Measurements from ENCODE around the gene AHDC1. TPM values are rescaled to one million over a fixed set of nuclear protein-coding genes. Genes with fewer than 3 reads are reported as not detected.

The AHDC1 gene
- total and polyA plus RNA-seq, 2 of the 13 experiments (the other 11 are each of a cell fraction or from before 2014, with no cell fraction given): 1.0 to 2.7 TPM

GRCh38 chr1:27527890-27528817 is 75.8 kb downstream of the AHDC1 start (continued):
- TF ChIP-seq NKX3-1 (CRISPR knock-in tag; IDR thresholded peaks at IDR 0.05) (no peak), KDM5A (IDR thresholded peaks at IDR 0.05; ENCODE audit: borderline replicate concordance, low read length) (no peak), KLF9 (CRISPR knock-in tag; IDR thresholded peaks at IDR 0.05; ENCODE audit: low read depth) (no peak), HOMEZ (CRISPR knock-in tag; IDR thresholded peaks at IDR 0.05; ENCODE audit: low read depth) (no peak), ZNF570 (CRISPR knock-in tag; IDR thresholded peaks at IDR 0.05; ENCODE audit: borderline replicate concordance) (no peak), DBP (CRISPR knock-in tag; IDR thresholded peaks at IDR 0.05; ENCODE audit: not compliant biosample characterization) (no peak), ZHX2 (IDR thresholded peaks at IDR 0.05; ENCODE audit: low read depth) (no peak), ZHX2 (CRISPR knock-in tag; IDR thresholded peaks at IDR 0.05; ENCODE audit: borderline replicate concordance) (no peak), ZNF563 (CRISPR knock-in tag; IDR thresholded peaks at IDR 0.05) (peak; percentile 80; the same call in 1 of the 2 replicates), ZNF614 (CRISPR knock-in tag; IDR thresholded peaks at IDR 0.05; ENCODE audit: borderline replicate concordance) (0 out of 2 replicates have a peak, but pooled peaks have one; percentile 11), IRX3 (CRISPR knock-in tag; IDR thresholded peaks at IDR 0.05; ENCODE audit: borderline replicate concordance, low read depth) (0 out of 2 replicates have a peak, but pooled peaks have one; percentile 23), ZFP90 (CRISPR knock-in tag; IDR thresholded peaks at IDR 0.05; ENCODE audit: borderline replicate concordance) (no peak), MIER2 (CRISPR knock-in tag; IDR thresholded peaks at IDR 0.05) (no peak), ETV5 (CRISPR knock-in tag; IDR thresholded peaks at IDR 0.05; ENCODE audit: borderline replicate concordance) (no peak), GATA4 (IDR thresholded peaks at IDR 0.05; ENCODE audit: borderline replicate concordance, low read depth) (no peak), ZNF484 (CRISPR knock-in tag; IDR thresholded peaks at IDR 0.05; ENCODE audit: borderline replicate concordance, low read depth) (no peak), SYNCRIP (IDR thresholded peaks at IDR 0.05; ENCODE audit: insufficient read depth, low read depth, low read length) (no peak), MED1 (CRISPR knock-in tag; IDR thresholded peaks at IDR 0.05) (peak; percentile 43), POLR2AphosphoS5 (IDR thresholded peaks at IDR 0.05; ENCODE audit: low read depth, low read length) (no peak), ZNF605 (CRISPR knock-in tag; IDR thresholded peaks at IDR 0.05) (no peak), MZF1 (CRISPR knock-in tag; IDR thresholded peaks at IDR 0.05; ENCODE audit: borderline replicate concordance) (no peak), ZNF550 (CRISPR knock-in tag; IDR thresholded peaks at IDR 0.05; ENCODE audit: borderline replicate concordance) (no peak)

All from HepG2 (cell line).